Activated CD4-positive, CD25-positive, alpha-beta regulatory T cell treated with anti-CD3 and anti-CD28 coated beads, Interleukin-2, amount 50 U/mL, for 24 hours (primary cell): ENCODE measurements around the gene FASTK.
"Not testable (repeated sequence)": the region's sequence is repeated elsewhere in the genome, so short reads cannot be mapped to it uniquely, and the experiment has no call there.

Experiments used
- ATAC-seq, 2 donors: fragments of 150-1000 bp; cut with Tn5 transposase; one replicate each; pipeline ENCODE4 v1.10.0; 2021; ENCODE audit warnings: mild to moderate bottlenecking in 1 of 2, moderate library complexity in 1 of 2

Gene FASTK

DNA sequence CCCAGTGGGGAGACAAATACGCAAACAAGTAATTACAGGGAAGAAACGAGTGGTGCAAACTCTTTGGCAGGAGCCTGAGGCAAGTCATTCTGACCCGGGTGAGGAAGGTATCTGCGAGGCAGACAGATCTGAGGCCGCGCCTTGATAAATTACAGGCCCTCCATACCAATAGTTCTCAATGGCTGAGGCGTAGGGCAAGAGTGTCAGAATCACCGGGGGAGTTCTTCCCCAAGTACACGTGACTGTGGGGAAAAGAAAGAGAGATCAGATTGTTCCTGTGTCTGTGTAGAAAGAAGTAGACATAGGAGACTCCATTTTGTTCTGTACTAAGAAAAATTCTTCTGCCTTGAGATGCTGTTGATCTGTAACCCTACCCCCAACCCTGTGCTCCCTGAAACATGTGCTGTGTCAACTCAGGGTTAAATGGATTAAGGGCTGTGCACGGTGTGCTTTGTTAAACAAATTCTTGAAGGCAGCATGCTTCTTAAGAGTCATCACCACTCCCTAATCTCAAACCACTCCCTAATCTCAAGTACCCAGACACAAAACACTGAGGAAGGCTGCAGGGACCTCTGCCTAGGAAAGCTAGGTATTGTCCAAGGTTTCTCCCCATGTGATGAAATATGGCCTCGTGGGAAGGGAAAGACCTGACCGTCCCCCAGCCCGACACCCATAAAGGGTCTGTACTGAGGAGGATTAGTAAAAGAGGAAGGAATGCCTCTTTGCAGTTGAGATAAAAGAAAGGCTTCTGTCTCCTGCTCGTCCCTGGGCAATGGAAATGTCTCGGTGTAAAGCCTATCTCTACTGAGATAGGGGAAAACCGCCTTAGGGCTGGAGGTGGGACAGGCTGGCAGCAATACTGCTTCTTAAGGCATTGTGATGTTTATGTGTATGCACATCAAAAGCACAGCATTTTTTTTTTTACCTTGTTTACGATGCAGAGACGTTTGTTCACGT lies 53.6 kb downstream of the FASTK start:
- ATAC-seq = not testable (repeated sequence)
